Neural cell (in vitro differentiated cells): ENCODE data around the gene AKAP9.

Source experiments
- CTCF ChIP-seq: fragments of 450-650 bp; IDR thresholded peaks from 2 replicates; pipeline ENCODE4 v1.5.1; 2014; ENCODE audit warnings: antibody characterized with exemption, mild to moderate bottlenecking, moderate library complexity; ENCODE audit not compliant: poor library complexity, severe bottlenecking
- TF ChIP-seq, protein P1 (sequence below): IDR thresholded peaks from 2 replicates; pipeline ENCODE4 v1.6.1; 2012; ENCODE audit warnings: borderline replicate concordance

- no peak for TF ChIP-seq CTCF
- TF ChIP-seq, protein P1, sequence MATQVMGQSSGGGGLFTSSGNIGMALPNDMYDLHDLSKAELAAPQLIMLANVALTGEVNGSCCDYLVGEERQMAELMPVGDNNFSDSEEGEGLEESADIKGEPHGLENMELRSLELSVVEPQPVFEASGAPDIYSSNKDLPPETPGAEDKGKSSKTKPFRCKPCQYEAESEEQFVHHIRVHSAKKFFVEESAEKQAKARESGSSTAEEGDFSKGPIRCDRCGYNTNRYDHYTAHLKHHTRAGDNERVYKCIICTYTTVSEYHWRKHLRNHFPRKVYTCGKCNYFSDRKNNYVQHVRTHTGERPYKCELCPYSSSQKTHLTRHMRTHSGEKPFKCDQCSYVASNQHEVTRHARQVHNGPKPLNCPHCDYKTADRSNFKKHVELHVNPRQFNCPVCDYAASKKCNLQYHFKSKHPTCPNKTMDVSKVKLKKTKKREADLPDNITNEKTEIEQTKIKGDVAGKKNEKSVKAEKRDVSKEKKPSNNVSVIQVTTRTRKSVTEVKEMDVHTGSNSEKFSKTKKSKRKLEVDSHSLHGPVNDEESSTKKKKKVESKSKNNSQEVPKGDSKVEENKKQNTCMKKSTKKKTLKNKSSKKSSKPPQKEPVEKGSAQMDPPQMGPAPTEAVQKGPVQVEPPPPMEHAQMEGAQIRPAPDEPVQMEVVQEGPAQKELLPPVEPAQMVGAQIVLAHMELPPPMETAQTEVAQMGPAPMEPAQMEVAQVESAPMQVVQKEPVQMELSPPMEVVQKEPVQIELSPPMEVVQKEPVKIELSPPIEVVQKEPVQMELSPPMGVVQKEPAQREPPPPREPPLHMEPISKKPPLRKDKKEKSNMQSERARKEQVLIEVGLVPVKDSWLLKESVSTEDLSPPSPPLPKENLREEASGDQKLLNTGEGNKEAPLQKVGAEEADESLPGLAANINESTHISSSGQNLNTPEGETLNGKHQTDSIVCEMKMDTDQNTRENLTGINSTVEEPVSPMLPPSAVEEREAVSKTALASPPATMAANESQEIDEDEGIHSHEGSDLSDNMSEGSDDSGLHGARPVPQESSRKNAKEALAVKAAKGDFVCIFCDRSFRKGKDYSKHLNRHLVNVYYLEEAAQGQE, result no peak
Observed at GRCh38 chr7:91947948-91948347, 7.3 kb downstream of the AKAP9 start.
